ENCODE data around the gene GDF10. TPM values are rescaled to one million over a fixed set of nuclear protein-coding genes. Genes with fewer than 3 reads are reported as not detected.
A peak's percentile ranks its signal among the peaks of the same experiment; 100 is the strongest.

Gene GDF10
- total RNA-seq, 4 donors from 2014 or later: 0.29 to 12.6 (median 0.57) TPM

GRCh38 chr10:47254611-47255010 is 45.4 kb upstream of the GDF10 start:
- 61 to 85% methylated on average over 2 of the region's 2 CpGs for WGBS, 2 donors
- no peaks in the 10 kb centered on the region for H3K4me1 ChIP-seq
- intact Hi-C loops (cut with DNase I): no loop called here

GRCh38 chr10:47255033-47255813 is 44.8 kb upstream of the GDF10 start:
- no peak for TF ChIP-seq POLR2A (IDR thresholded peaks at IDR 0.05)
- no peak for TF ChIP-seq CTCF (IDR thresholded peaks at IDR 0.05)
- no peak for DNase-seq
- WGBS, 2 donors: 67 to 74% methylated on average over 6 to 9 of the region's 10 CpGs
- Histone ChIP-seq H3K4me3 (no peak overlapping the region), H3K27me3 (peaks cover 0 to 26% (median 0%) of the 10 kb centered on the region in 4 donors), H3K36me3 (no peaks in the 10 kb centered on the region), H3K4me1 (no peaks in the 10 kb centered on the region), H3K9me3 (no peaks in the 10 kb centered on the region), H3K27ac (no peak overlapping the region)
- intact Hi-C loops (cut with DNase I): no loop called here

More at GRCh38 chr10:47254611-47255010, 45.4 kb upstream of the GDF10 start:
- Histone ChIP-seq H3K36me3 (no peaks in the 10 kb centered on the region), H3K4me3 (no peak overlapping the region), H3K27me3 (peaks cover 0 to 26% (median 0%) of the 10 kb centered on the region in 4 donors), H3K9me3 (no peaks in the 10 kb centered on the region), H3K27ac (no peak overlapping the region)
- DNase-seq: no peak
- TF ChIP-seq POLR2A (IDR thresholded peaks at IDR 0.05): no peak
- no peak for TF ChIP-seq CTCF (IDR thresholded peaks at IDR 0.05)

GRCh38 chr10:47255866-47256265 is 44.1 kb upstream of the GDF10 start:
- H3K27ac ChIP-seq: no peak overlapping the region
- no peaks in the 10 kb centered on the region for H3K36me3 ChIP-seq
- no peak for DNase-seq
- 80 to 100% methylated on average over 1 of the region's 1 CpG for WGBS, 2 donors
- H3K27me3 ChIP-seq: peaks cover 0 to 29% (median 0%) of the 10 kb centered on the region in 4 donors
- TF ChIP-seq POLR2A (IDR thresholded peaks at IDR 0.05) (no peak), CTCF (IDR thresholded peaks at IDR 0.05) (no peak)
- no peak overlapping the region for H3K4me3 ChIP-seq
- H3K4me1 ChIP-seq: no peaks in the 10 kb centered on the region
- no peaks in the 10 kb centered on the region for H3K9me3 ChIP-seq
- intact Hi-C loops (cut with DNase I): no loop called here

- Histone ChIP-seq H3K27ac (no peak overlapping the region), H3K4me1 (no peaks in the 10 kb centered on the region), H3K36me3 (no peaks in the 10 kb centered on the region), H3K4me3 (no peak overlapping the region), H3K27me3 (peaks cover 0 to 29% (median 0%) of the 10 kb centered on the region in 4 donors), H3K9me3 (no peaks in the 10 kb centered on the region)
- TF ChIP-seq CTCF (IDR thresholded peaks at IDR 0.05) (no peak), POLR2A (IDR thresholded peaks at IDR 0.05) (no peak)
- no peak for DNase-seq
- 44 to 45% methylated on average over 4 of the region's 4 CpGs for WGBS, 2 donors
- intact Hi-C loops (cut with DNase I): no loop called here
These were observed 43.2 kb upstream of the GDF10 start for GRCh38 chr10:47256751-47257336.

GRCh38 chr10:47257396-47258120 is 42.4 kb upstream of the GDF10 start:
- H3K27me3 ChIP-seq: peaks cover 0 to 29% (median 0%) of the 10 kb centered on the region in 4 donors
- H3K27ac ChIP-seq: peak overlapping the region in 1 of 4 donors; percentile 14
- no peak for TF ChIP-seq POLR2A (IDR thresholded peaks at IDR 0.05)
- no peaks in the 10 kb centered on the region for H3K36me3 ChIP-seq
- intact Hi-C loops (cut with DNase I): no loop called here
- 65 to 80% methylated on average over 4 of the region's 4 CpGs for WGBS, 2 donors
- no peak for DNase-seq
- no peaks in the 10 kb centered on the region for H3K9me3 ChIP-seq
- H3K4me3 ChIP-seq: no peak overlapping the region
- no peaks in the 10 kb centered on the region for H3K4me1 ChIP-seq

All from esophagus squamous epithelium (tissue), 5 donors.